ENCODE measurements around the gene CCNJ.

Gene CCNJ

GRCh38 chr10:96073722-96074121, 30.3 kb downstream of the CCNJ start:
- H3K36me3 ChIP-seq (ENCODE audit: control insufficient read depth, insufficient read depth, low read length): no peaks in the 10 kb centered on the region
- no peaks in the 10 kb centered on the region for H3K4me1 ChIP-seq (ENCODE audit: control insufficient read depth, insufficient read depth, low read length)
- no peak overlapping the region for H3K4me3 ChIP-seq (ENCODE audit: low read length)
- H3K9ac ChIP-seq (ENCODE audit: low read length): no peak overlapping the region
- no peaks in the 10 kb centered on the region for H3K27me3 ChIP-seq (ENCODE audit: control insufficient read depth, insufficient read depth, low read length)
- no peaks in the 10 kb centered on the region for H3K9me3 ChIP-seq (ENCODE audit: control insufficient read depth, low read length)

DNA sequence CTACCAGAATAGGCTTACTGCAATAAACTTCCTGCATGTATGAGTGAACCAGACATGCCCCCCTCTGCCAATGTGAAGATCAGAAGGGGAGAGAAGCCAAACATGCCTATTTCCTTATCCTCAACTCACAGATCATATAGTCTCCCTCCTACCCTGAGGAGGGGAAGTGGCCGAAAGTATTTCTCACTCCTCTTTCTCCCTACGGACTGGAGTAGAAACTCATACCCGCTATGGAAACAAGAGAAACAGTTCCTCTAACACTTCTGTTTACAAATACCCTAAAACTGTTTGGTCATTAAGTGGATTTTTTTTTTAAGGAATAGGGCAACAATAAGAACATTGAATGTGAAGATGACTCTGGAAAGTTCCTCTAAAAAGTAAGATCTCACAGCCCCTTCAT, 31.4 kb downstream of the CCNJ start:
- no peaks in the 10 kb centered on the region for H3K4me1 ChIP-seq (ENCODE audit: control insufficient read depth, insufficient read depth, low read length)
- H3K9me3 ChIP-seq (ENCODE audit: control insufficient read depth, low read length): no peaks in the 10 kb centered on the region

DNA sequence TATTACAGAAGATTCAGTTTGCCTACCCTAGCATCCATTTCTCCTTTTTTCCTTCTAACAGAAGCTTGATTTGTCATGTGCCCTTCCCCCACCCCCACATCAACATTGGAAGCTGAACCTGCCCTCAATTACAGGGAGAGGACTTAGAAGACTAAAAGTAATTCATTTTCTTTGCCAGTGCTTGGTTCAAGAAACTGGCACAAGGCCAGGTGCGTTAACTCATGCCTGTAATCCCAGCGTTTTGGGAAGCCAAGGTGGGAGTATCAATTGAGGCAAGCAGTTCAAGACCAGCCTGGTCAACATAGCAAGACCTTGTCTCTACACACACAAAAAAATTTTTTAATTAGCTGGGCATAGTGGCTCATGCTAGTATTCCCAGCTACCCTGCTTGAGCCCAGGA, 32.6 kb downstream of the CCNJ start:
- Histone ChIP-seq H3K4me3 (ENCODE audit: low read length) (no peak overlapping the region), H3K4me1 (ENCODE audit: control insufficient read depth, insufficient read depth, low read length) (no peaks in the 10 kb centered on the region), H3K36me3 (ENCODE audit: control insufficient read depth, insufficient read depth, low read length) (no peaks in the 10 kb centered on the region), H3K9ac (ENCODE audit: low read length) (no peak overlapping the region), H3K9me3 (ENCODE audit: control insufficient read depth, low read length) (no peaks in the 10 kb centered on the region), H3K27me3 (ENCODE audit: control insufficient read depth, insufficient read depth, low read length) (no peaks in the 10 kb centered on the region)

More for the DNA sequence above, 31.4 kb downstream of the CCNJ start:
- Histone ChIP-seq H3K9ac (ENCODE audit: low read length) (no peak overlapping the region), H3K4me3 (ENCODE audit: low read length) (no peak overlapping the region), H3K36me3 (ENCODE audit: control insufficient read depth, insufficient read depth, low read length) (no peaks in the 10 kb centered on the region), H3K27me3 (ENCODE audit: control insufficient read depth, insufficient read depth, low read length) (no peaks in the 10 kb centered on the region)

DNA sequence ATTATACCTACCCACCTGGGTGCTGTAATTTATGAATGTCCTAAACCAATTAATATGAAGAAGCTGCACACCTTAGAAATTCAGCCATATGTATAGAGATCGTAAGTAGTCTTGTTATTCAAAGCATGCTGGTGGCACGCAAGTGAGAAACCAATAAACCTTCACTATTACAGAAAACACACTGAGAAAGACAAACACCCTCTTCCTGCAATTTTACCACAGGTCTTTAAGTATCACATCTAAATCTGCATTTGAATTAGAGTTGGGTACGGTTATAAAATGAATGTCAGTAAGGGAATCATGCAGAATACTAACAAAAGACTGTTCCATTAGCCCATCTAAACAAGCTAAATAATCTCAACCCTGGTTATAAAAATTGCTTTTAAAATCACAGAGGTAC, 33.8 kb downstream of the CCNJ start:
- no peak overlapping the region for H3K4me3 ChIP-seq (ENCODE audit: low read length)
- H3K9me3 ChIP-seq (ENCODE audit: control insufficient read depth, low read length): no peaks in the 10 kb centered on the region
- H3K4me1 ChIP-seq (ENCODE audit: control insufficient read depth, insufficient read depth, low read length): no peaks in the 10 kb centered on the region
- H3K36me3 ChIP-seq (ENCODE audit: control insufficient read depth, insufficient read depth, low read length): no peaks in the 10 kb centered on the region
- H3K27me3 ChIP-seq (ENCODE audit: control insufficient read depth, insufficient read depth, low read length): no peaks in the 10 kb centered on the region
- no peak overlapping the region for H3K9ac ChIP-seq (ENCODE audit: low read length)

DNA sequence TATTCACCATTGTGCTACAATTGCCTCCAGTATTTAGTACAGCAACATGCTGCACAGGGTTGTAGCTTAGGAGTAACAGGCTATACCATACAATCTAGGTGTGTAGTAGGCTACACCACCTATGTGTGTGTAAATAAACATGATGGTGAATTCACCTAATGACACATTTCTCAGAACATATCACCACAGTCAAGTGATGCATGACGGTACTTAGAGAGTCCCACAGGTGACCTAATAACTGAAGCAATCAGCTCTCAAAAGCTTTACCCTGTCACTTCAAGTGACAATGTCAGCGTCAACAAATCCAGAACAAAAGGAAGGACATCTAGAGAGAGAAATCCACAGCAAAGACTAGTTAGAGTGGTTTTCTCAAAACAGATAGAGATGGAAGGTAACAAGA, 38.8 kb downstream of the CCNJ start:
- Histone ChIP-seq H3K9me3 (ENCODE audit: control insufficient read depth, low read length) (no peaks in the 10 kb centered on the region), H3K9ac (ENCODE audit: low read length) (no peak overlapping the region), H3K36me3 (ENCODE audit: control insufficient read depth, insufficient read depth, low read length) (no peaks in the 10 kb centered on the region)

DNA sequence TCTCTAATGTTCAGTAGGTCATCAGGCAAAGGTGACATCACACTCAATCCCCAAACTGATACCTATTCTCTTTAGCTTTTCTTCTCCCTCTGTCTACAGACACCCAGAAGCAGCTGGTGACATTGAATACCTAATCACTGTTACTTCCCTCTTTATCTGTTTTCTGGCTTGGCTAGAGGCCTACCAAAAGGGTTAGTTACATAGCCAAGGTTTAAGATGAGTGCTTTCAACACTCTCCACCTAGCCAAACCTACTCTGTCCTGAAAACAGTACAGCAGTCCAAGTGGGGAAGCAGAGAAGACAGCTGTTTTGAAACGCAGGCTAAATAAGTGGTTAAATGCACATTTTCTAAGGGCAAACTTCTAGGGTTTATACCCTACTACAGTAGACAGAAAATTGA, 39.4 kb downstream of the CCNJ start:
- Histone ChIP-seq H3K4me1 (ENCODE audit: control insufficient read depth, insufficient read depth, low read length) (no peaks in the 10 kb centered on the region), H3K9me3 (ENCODE audit: control insufficient read depth, low read length) (no peaks in the 10 kb centered on the region), H3K36me3 (ENCODE audit: control insufficient read depth, insufficient read depth, low read length) (no peaks in the 10 kb centered on the region), H3K4me3 (ENCODE audit: low read length) (no peak overlapping the region), H3K27me3 (ENCODE audit: control insufficient read depth, insufficient read depth, low read length) (no peaks in the 10 kb centered on the region), H3K9ac (ENCODE audit: low read length) (no peak overlapping the region)

More for the DNA sequence above, 38.8 kb downstream of the CCNJ start:
- H3K27me3 ChIP-seq (ENCODE audit: control insufficient read depth, insufficient read depth, low read length): no peaks in the 10 kb centered on the region
- no peaks in the 10 kb centered on the region for H3K4me1 ChIP-seq (ENCODE audit: control insufficient read depth, insufficient read depth, low read length)
- no peak overlapping the region for H3K4me3 ChIP-seq (ENCODE audit: low read length)

- Histone ChIP-seq H3K9me3 (ENCODE audit: control insufficient read depth, low read length) (peaks cover 5% of the 10 kb centered on the region), H3K36me3 (ENCODE audit: control insufficient read depth, insufficient read depth, low read length) (no peaks in the 10 kb centered on the region), H3K4me1 (ENCODE audit: control insufficient read depth, insufficient read depth, low read length) (no peaks in the 10 kb centered on the region), H3K9ac (ENCODE audit: low read length) (peak overlapping the region; percentile 96), H3K4me3 (ENCODE audit: low read length) (peak overlapping the region; percentile 98), H3K27me3 (ENCODE audit: control insufficient read depth, insufficient read depth, low read length) (peaks cover 18% of the 10 kb centered on the region)
These were observed 45.7 kb downstream of the CCNJ start for GRCh38 chr10:96089116-96089515.

- Histone ChIP-seq H3K9ac (ENCODE audit: low read length) (peak overlapping the region; percentile 96), H3K9me3 (ENCODE audit: control insufficient read depth, low read length) (peaks cover 5% of the 10 kb centered on the region), H3K27me3 (ENCODE audit: control insufficient read depth, insufficient read depth, low read length) (peaks cover 22% of the 10 kb centered on the region), H3K36me3 (ENCODE audit: control insufficient read depth, insufficient read depth, low read length) (no peaks in the 10 kb centered on the region), H3K4me3 (ENCODE audit: low read length) (peak overlapping the region; percentile 98), H3K4me1 (ENCODE audit: control insufficient read depth, insufficient read depth, low read length) (no peaks in the 10 kb centered on the region)
These were observed 46.5 kb downstream of the CCNJ start for GRCh38 chr10:96089670-96090462.

DNA sequence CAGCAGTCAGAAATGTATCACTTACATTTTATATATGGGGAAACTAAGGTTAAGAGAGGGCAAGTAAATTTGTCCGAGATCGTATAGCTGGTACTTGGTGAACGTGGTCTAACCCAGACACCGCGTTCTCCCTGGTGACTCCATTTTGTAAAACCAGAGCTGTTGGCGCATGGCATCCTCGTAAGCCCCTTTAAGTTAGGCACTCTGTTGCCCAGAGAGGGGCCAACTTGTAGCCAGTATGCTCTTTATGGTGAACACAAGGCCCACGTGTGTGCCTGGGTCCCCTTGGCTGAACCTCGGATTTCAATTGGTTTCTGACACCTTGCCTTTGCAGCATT, 47.0 kb downstream of the CCNJ start:
- H3K27me3 ChIP-seq (ENCODE audit: control insufficient read depth, insufficient read depth, low read length): peaks cover 26% of the 10 kb centered on the region
- H3K9me3 ChIP-seq (ENCODE audit: control insufficient read depth, low read length): peaks cover 5% of the 10 kb centered on the region
- peak overlapping the region; percentile 98 for H3K4me3 ChIP-seq (ENCODE audit: low read length)

DNA sequence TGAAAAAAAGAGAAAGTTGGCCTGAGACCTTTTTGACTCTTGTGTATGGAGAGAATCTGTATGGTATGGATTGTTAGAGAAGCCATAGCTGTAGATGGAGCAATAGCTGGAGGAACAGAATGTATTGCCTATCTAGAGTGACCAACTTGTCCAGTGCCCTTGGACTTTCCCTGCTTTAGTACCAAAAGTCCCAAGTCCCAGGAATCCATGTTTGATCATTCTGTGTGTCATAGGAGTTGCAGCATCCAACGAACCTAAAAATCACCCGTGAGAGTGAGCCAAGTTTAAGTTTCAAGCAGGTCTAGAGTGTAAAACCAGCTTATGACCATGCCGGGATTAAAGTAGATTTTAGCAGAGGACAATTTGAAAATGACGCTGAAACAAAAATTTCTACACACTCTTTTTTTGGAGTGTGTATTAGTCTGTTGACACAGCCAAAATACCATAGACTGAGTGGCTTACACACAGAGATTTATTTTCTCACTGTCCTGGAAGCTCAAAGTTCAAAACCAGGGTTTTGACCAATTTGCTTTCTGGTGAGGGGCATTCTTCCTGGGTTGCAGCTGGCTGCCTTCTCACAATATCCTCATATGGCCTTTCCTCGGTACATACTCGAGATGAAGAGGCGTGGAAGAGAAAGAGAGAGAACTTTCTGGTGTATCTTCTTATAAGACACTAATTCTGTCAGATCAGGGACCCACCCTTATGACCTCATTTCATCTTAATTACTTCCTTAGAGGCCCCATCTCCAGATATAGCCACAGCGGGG, 49.8 kb downstream of the CCNJ start:
- Histone ChIP-seq H3K4me1 (ENCODE audit: control insufficient read depth, insufficient read depth, low read length) (no peaks in the 10 kb centered on the region), H3K9me3 (ENCODE audit: control insufficient read depth, low read length) (peaks cover 5% of the 10 kb centered on the region), H3K4me3 (ENCODE audit: low read length) (no peak overlapping the region), H3K9ac (ENCODE audit: low read length) (no peak overlapping the region), H3K36me3 (ENCODE audit: control insufficient read depth, insufficient read depth, low read length) (no peaks in the 10 kb centered on the region), H3K27me3 (ENCODE audit: control insufficient read depth, insufficient read depth, low read length) (peaks cover 34% of the 10 kb centered on the region)

More for the DNA sequence above, 47.0 kb downstream of the CCNJ start:
- Histone ChIP-seq H3K9ac (ENCODE audit: low read length) (peak overlapping the region; percentile 96), H3K4me1 (ENCODE audit: control insufficient read depth, insufficient read depth, low read length) (no peaks in the 10 kb centered on the region), H3K36me3 (ENCODE audit: control insufficient read depth, insufficient read depth, low read length) (no peaks in the 10 kb centered on the region)

- peaks cover 37% of the 10 kb centered on the region for H3K27me3 ChIP-seq (ENCODE audit: control insufficient read depth, insufficient read depth, low read length)
- H3K4me3 ChIP-seq (ENCODE audit: low read length): no peak overlapping the region
- no peak overlapping the region for H3K9ac ChIP-seq (ENCODE audit: low read length)
- H3K36me3 ChIP-seq (ENCODE audit: control insufficient read depth, insufficient read depth, low read length): no peaks in the 10 kb centered on the region
- no peaks in the 10 kb centered on the region for H3K4me1 ChIP-seq (ENCODE audit: control insufficient read depth, insufficient read depth, low read length)
- H3K9me3 ChIP-seq (ENCODE audit: control insufficient read depth, low read length): peaks cover 5% of the 10 kb centered on the region
These were observed 50.6 kb downstream of the CCNJ start for GRCh38 chr10:96093948-96094347.

GRCh38 chr10:96096958-96097357, 53.6 kb downstream of the CCNJ start:
- no peak overlapping the region for H3K4me3 ChIP-seq (ENCODE audit: low read length)
- no peaks in the 10 kb centered on the region for H3K9me3 ChIP-seq (ENCODE audit: control insufficient read depth, low read length)
- no peak overlapping the region for H3K9ac ChIP-seq (ENCODE audit: low read length)
- no peaks in the 10 kb centered on the region for H3K4me1 ChIP-seq (ENCODE audit: control insufficient read depth, insufficient read depth, low read length)
- no peaks in the 10 kb centered on the region for H3K36me3 ChIP-seq (ENCODE audit: control insufficient read depth, insufficient read depth, low read length)
- H3K27me3 ChIP-seq (ENCODE audit: control insufficient read depth, insufficient read depth, low read length): peaks cover 49% of the 10 kb centered on the region
